ENCODE measurements around the gene CLEC18B.
"Not testable (repeated sequence)": the region's sequence is repeated elsewhere in the genome, so short reads cannot be mapped to it uniquely, and the experiment has no call there.

Gene CLEC18B

GRCh38 chr16:74443624-74444346, 22.5 kb upstream of the CLEC18B start:
- not testable (repeated sequence) for DNase-seq

GRCh38 chr16:74439685-74440084, 18.4 kb upstream of the CLEC18B start:
- DNase-seq, result no peak

GRCh38 chr16:74438492-74438979, 17.3 kb upstream of the CLEC18B start:
- DNase-seq, result no peak

DNA sequence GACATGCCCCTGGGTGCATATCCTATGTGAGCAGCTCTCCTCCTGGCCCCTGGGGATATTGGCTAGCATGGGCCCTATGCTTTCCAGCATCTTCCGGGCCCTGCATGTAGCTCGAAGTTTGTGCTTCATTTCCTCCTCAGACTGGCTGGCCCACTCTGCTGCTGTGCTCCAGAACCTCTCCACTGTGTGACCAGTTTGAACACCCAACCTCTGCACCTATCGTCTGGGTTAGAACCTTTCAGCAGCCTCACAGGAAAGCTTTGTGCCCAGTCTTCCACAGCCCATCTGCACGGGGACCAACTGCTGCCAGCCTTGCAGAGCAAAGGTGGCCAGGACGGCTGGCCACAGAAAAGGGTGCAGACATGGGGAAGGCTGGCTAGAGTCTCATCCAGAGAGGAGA, 10.2 kb upstream of the CLEC18B start:
- no peak for DNase-seq

GRCh38 chr16:74430036-74430712, 8.9 kb upstream of the CLEC18B start:
- DNase-seq, result not testable (repeated sequence)

DNA sequence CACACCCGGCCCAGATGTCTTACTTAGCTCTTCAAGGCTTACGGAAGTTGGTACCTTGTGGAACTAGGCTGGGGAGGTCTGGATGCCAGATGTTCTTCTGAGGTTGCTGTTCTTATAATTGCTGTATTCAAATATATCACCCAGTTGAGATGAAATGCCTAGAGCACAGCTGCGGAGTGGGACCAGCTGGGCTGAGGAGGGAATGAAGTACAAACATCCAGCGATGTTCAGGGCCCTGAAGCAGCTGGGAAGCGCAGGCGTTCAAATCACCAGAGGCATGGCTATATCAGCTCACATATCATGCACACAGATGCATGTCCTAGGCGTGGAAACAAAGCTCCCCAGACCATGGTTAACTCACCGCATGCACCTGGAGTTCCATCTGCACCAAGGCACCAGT, 7.2 kb upstream of the CLEC18B start:
- not testable (repeated sequence) for DNase-seq

DNA sequence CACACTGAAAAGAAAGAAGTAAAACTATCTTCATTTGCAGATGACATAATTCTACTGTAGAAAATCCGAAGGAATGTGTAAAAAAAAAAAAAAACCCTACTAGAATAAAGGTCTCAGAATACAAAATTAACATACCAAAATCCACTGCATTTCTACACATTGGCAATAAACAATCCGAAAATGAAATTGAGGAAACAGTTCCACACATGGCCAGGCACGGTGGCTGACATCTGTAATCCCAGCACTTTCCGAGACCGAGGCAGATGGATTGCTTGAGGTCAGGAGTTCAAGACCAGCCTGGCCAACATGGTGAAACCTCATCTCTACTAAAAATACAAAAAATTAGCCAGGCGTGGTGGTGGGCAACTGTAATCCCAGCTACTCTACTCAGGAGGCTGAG, 4.5 kb upstream of the CLEC18B start:
- not testable (repeated sequence) for DNase-seq

DNA sequence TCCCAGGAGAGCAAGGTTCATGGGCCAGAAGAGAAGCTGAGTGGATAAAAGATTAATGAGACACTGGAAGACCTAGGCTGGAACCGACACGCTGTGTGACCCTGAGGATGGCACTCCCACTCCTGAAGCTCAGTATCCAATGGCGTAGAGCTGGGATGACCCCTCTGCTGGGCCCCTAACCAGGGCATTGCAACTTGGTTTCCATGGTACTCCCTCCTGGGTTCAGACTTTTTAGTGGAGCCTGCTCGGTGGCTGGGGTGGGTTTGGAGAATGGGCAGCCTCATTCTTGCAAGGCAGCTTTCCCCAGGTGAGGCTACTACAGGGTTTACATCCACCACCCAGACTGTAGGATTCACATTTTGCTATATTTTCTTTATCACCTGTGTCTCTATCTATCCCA, 2.4 kb upstream of the CLEC18B start:
- not testable (repeated sequence) for DNase-seq

DNA sequence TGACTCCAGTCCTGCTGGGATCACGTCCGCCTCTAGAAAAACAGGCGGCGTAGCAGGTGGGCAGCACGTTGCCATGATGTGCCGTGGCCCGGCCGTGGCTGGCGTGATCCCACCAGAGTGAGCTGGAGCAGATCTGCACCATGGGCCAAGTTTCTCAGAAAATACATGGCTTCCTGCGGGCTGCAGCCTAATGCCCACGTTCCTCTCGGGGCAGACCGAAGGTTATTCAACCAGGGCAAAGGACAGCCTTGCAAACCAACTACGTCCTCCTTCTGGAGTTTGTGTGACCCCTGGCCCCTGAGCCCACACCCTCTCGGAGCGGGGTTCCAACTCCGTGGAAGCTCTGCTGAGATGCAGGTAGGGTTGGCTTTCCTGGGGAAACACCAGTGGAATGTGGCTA, 808 bp upstream of the CLEC18B start:
- DNase-seq, result not testable (repeated sequence)

DNA sequence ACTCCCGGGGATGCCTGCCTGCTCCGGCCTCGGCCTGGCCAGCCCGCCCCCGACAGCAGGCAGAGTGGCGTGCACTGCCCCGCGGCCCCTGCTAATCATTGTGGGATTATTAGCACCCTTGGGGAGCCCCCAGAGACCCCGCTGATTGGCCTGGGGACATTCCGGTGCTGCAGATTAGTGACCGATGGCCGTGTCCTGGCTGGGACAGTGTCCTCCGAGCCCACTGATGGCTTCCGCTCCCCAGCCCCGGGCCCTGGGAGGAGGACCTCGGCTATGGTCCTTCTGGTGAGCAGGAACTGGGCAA, 156 bp upstream of the CLEC18B start:
- not testable (repeated sequence) for DNase-seq

DNA sequence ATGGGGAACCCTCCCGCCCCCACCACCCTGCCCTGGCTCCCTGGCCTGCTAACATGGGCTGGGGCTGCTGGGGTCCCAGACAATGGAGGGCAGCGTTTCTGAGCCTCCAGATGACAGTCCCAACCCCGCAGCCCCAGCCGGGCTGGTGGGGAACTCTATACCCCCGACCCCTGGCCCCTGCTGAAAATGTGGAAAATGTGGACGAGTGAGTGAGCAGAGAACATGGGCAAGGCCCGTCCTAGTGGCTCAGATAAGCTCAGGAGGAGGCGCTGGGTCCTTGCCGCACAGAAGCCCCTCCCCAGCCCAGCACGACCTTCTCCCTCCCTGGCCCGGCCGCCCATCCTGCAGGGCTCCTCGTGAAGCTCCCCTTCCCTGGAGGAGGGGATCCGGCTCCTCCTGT, 1.5 kb downstream of the CLEC18B start:
- not testable (repeated sequence) for DNase-seq

DNA sequence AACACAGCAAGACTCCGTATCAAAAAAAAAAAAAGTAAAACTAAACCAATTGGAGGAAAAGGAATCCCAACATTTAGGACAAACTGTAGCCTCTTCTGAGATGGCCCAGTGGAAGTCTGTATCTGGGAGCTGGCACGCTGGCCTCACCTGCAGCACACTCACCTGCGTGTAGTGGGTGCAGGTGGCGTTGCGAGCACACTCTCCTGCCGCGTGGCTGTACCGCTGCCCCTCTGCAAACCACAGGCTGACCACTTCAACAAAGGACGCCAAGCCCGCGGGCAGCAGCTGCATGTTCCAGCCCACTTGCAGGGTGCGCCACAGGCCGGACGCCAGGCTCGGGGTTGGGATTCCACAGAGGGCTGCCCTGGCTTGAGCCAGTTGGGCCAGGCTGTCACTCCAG, 3.4 kb downstream of the CLEC18B start:
- DNase-seq, result not testable (repeated sequence)

GRCh38 chr16:74413920-74414319, 7.4 kb downstream of the CLEC18B start:
- not testable (repeated sequence) for DNase-seq

DNA sequence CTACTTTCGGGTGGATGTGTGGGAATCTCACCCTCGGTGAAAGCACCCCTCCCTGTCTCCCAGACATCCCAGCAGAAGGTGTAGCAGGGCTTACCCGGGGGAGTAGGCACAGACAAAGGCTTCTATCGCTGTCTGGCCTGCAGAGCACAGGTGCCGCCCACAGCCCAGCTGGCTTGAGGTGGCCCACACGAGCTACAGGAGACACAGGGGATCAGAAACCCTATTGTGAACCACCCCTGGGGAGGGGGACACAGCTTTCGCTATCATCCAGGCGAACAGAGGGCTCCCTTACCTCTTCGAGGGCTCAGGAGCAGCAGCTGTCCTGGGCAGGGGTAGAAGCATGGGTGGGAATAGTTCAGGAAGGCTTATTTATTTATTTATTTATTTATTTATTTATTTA, 7.8 kb downstream of the CLEC18B start:
- DNase-seq, result not testable (repeated sequence)

- DNase-seq, result not testable (repeated sequence)
Observed at GRCh38 chr16:74412775-74413390, 8.4 kb downstream of the CLEC18B start.

DNA sequence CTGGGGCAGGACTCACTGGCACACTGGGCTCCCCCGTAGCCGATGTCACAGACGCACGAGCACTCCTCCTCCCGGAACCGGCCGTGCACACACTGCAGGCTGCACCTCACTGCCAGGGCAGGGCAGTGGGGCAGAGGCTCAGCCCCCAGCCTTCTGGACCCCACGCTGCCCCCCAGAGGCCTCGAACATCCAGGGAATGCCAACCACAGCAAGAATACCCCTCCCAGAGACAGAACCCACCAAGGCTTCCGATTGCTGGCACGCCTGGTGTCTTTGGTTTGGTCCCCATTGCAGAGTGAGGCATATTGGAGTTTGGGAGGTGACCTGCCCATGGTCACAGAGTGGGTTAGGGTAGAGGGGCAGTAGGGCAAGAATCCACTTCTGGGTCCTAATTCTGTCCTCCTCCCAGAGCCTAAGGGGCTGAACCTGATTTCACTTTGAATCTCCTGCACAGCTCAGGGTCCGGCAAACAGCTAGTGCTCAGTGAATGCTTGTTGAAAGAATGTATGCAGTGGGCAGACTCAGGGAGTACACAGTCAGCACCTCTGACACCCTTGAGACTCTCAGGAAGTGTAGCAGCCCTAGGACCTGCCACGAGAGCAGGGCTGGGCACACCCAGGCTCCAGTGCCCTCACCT, 9.0 kb downstream of the CLEC18B start:
- DNase-seq, result not testable (repeated sequence)

DNA sequence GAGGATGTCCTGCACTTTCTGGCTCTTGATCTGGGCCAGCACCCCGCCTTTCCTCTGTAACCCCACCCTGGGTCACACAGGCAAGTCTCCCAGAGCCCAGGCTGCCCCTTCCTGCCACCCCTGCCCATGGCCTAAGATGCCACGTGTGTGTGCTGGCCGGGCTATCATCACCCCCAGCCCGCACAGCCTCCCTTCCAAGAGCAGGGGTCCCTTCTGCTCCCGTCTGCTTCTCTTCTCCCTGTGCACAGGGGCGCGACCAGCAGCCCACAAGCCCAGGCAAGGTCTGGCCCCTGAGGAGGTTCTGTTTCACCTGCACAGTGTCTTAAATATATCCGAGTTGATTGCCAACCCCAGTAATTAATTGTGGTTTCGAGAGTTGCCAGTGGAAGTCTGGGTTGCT, 10.3 kb downstream of the CLEC18B start:
- DNase-seq, result not testable (repeated sequence)

GRCh38 chr16:74410057-74410957, 11.0 kb downstream of the CLEC18B start:
- not testable (repeated sequence) for DNase-seq

DNA sequence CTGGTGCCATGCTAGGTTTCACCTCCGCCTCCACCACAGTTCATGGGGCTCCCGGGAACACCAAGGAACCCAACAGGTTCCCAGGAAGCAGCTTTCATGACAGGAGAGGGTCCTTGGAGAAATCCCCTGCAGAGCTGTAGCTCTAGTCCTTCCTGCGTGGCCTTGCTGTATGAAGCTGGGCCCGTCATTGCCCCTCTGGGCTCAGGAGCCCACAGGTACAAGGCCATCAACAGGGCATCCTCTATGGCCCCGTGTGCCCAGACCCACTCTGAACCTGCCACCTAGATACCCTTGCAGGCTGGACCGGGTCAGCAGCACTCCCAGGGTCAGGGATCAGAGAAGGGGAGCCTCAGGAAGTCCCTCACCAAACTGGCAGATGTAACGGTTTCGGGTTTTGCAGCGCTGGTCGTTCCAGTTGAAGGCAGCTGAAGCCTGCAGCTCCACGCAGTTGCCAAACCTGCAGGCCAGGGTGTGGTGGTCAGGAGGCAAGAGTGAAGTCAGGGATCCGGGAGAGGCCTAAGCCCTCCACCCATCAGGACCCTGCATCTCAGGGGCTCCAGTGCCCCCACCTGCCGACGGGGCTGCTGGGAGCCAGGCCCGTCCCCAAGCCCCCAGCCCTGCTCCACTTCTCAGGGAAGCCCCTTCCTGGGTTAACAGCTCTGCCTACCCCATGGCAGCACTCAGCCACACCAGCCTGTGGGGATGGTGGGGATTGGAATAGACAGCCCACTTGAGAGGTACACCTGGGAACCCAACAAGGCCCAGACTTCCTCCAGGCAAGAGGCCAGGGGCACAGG, 11.9 kb downstream of the CLEC18B start:
- DNase-seq, result not testable (repeated sequence)

DNA sequence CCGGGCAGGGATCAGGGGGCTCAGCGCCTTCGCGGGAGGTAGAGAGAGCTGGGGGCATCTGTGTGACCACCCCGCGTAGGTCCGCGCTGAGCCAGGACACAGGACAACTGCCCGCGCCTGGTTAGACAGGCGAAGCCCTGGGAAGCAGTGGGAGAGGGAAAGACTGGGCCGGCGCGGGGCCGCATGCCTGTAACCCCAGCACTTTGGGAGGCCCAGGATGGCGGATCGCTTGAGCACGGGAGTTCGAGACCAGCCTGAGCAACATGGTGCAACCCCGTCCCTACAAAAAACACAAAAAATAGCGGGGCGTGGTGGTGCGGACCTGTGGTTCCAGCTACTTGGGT, 13.9 kb downstream of the CLEC18B start:
- not testable (repeated sequence) for DNase-seq

DNA sequence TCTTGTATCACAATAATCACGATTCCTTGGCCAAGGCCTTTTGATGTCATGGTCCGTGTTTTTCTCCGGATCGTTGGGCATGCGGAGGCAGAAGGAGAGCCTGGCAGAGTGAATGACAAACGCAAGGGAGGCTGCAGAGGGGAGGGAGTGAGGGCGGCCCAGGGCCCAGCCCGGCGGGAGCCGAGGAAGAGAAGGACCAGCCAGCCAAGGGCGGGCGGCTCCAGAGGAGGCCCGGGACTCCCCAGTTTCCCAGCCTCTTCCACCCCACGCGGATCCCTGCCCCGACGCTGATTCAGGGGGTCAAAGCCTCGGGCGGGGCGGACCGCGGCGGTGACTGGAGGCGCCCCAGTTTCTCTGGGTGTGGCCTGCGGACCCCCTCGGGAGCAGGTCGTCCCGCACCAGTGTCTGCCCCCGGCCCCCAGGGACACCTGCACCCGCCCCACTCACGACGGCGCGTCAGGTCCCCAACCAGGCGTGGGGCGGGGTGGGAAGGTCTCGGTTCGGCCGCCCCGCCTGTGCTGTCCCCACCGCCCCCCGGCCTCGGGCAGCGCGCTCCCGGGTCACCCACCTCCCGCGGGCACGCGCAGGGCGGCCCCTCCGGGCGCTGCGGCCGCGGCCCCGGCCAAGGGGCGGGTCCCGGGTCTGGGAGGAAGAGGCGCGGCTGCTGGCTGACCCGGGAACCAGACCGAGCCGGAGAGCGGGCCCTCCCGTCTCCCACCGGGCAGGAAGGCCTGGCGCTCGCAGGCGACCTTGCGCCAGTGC, 14.5 kb downstream of the CLEC18B start:
- not testable (repeated sequence) for DNase-seq
